Right lobe of liver (tissue), 4 donors: ENCODE results near the gene GTSE1.

Experiments used
- POLR2A ChIP-seq: fragments of 450-650 bp; IDR thresholded peaks from one replicate; pipeline ENCODE4 v1.6.1; 2017; ENCODE audit warnings: antibody characterized with exemption, mild to moderate bottlenecking
- TF ChIP-seq, protein P1 (sequence below), 4 donors: fragments of 200-600 bp in 3 of 4; fragments of 450-650 bp in 1 of 4; IDR thresholded peaks; one replicate each; pipeline versions ENCODE4 v1.5.1 to v1.8.0; 2016 to 2022; ENCODE audit warnings: antibody characterized with exemption in 4 of 4, mild to moderate bottlenecking in 2 of 4
- donor health status: DM: no; HTN: no; CAD: no.
- donor health status: DM: no; HTN: no; CAD: no.
- donor health status: DM: no; HTN: yes; CAD: no.

DNA sequence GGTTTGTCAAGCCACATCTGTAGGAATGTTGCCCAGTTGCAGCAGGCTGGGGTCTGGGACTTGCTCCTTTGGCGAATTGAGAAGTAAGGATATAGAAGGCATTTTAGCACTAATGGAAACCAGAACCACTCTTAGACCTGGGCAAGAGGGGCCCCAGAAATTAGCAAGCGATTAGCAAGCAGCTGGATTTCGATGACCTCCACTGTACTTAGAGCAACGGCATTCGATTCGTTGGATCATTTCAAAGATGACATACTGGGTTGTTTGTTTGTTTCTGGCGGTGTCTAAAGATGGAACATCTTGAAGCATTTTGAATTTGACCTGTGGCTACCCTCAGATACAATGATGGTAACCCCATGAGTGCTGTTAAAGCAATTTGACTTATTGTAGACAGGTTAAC lies 45.4 kb upstream of the GTSE1 start:
- TF ChIP-seq POLR2A = no peak
- TF ChIP-seq, protein P1, sequence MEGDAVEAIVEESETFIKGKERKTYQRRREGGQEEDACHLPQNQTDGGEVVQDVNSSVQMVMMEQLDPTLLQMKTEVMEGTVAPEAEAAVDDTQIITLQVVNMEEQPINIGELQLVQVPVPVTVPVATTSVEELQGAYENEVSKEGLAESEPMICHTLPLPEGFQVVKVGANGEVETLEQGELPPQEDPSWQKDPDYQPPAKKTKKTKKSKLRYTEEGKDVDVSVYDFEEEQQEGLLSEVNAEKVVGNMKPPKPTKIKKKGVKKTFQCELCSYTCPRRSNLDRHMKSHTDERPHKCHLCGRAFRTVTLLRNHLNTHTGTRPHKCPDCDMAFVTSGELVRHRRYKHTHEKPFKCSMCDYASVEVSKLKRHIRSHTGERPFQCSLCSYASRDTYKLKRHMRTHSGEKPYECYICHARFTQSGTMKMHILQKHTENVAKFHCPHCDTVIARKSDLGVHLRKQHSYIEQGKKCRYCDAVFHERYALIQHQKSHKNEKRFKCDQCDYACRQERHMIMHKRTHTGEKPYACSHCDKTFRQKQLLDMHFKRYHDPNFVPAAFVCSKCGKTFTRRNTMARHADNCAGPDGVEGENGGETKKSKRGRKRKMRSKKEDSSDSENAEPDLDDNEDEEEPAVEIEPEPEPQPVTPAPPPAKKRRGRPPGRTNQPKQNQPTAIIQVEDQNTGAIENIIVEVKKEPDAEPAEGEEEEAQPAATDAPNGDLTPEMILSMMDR (IDR thresholded peaks at IDR 0.05) = no peak
